ENCODE results near the gene SCAP. TPM values are rescaled to one million over a fixed set of nuclear protein-coding genes. Genes with fewer than 3 reads are reported as not detected.

SCAP gene
- total and polyA plus RNA-seq, 2 of the 13 experiments (the other 11 are each of a cell fraction or from before 2014, with no cell fraction given) = 40.4 to 53.3 TPM

GRCh38 chr3:47380601-47381316 lies 95.0 kb downstream of the SCAP start, which contains the start of gene PTPN23 (continued):
- TF ChIP-seq, protein P1, sequence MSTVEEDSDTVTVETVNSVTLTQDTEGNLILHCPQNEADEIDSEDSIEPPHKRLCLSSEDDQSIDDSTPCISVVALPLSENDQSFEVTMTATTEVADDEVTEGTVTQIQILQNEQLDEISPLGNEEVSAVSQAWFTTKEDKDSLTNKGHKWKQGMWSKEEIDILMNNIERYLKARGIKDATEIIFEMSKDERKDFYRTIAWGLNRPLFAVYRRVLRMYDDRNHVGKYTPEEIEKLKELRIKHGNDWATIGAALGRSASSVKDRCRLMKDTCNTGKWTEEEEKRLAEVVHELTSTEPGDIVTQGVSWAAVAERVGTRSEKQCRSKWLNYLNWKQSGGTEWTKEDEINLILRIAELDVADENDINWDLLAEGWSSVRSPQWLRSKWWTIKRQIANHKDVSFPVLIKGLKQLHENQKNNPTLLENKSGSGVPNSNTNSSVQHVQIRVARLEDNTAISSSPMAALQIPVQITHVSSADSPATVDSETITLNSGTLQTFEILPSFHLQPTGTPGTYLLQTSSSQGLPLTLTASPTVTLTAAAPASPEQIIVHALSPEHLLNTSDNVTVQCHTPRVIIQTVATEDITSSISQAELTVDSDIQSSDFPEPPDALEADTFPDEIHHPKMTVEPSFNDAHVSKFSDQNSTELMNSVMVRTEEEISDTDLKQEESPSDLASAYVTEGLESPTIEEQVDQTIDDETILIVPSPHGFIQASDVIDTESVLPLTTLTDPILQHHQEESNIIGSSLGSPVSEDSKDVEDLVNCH (CRISPR knock-in tag; IDR thresholded peaks at IDR 0.05) = 0 out of 2 replicates have a peak, but pooled peaks have one; percentile 62
- TF ChIP-seq ZNF678 (CRISPR knock-in tag; IDR thresholded peaks at IDR 0.05) (peak; percentile 78; the same call in 1 of the 2 replicates), ZNF335 (CRISPR knock-in tag; IDR thresholded peaks at IDR 0.05) (no peak; the same call in 1 of the 2 replicates), POLR2AphosphoS2 (IDR thresholded peaks at IDR 0.05; ENCODE audit: low read depth, low read length) (peak; percentile 51; the same call in 1 of the 2 replicates), YEATS4 (CRISPR knock-in tag; IDR thresholded peaks at IDR 0.05; ENCODE audit: borderline replicate concordance) (peak; percentile 87; the same call in 1 of the 2 replicates), ZNF296 (CRISPR knock-in tag; conservative IDR thresholded peaks at IDR 0.05) (no peak), ZNF326 (CRISPR knock-in tag; IDR thresholded peaks at IDR 0.05; ENCODE audit: borderline replicate concordance) (no peak), WIZ (CRISPR knock-in tag; IDR thresholded peaks at IDR 0.05) (peak; percentile 15; the same call in 1 of the 2 replicates), PCBP1 (IDR thresholded peaks at IDR 0.05; ENCODE audit: borderline replicate concordance, low read depth, low read length) (no peak), ZNF432 (CRISPR knock-in tag; IDR thresholded peaks at IDR 0.05; ENCODE audit: borderline replicate concordance) (no peak), MAFK (conservative IDR thresholded peaks at IDR 0.05 in 1 of 2, IDR thresholded peaks at IDR 0.05 in 1 of 2; ENCODE audit: low read length in 2 of 2) (no peak; a peak in 1 of 4 replicates), ZNF746 (CRISPR knock-in tag; IDR thresholded peaks at IDR 0.05) (no peak; the same call in 1 of the 2 replicates), ZNF3 (CRISPR knock-in tag; IDR thresholded peaks at IDR 0.05) (no peak), ZBTB7B (CRISPR knock-in tag; IDR thresholded peaks at IDR 0.05) (no peak; the same call in 1 of the 2 replicates), AGO2 (optimal IDR thresholded peaks at IDR 0.05; ENCODE audit: low read depth, low read length) (peak; percentile 87), HDAC2 (CRISPR knock-in tag; IDR thresholded peaks at IDR 0.05) (peak; percentile 65), YY1 (IDR thresholded peaks at IDR 0.05; ENCODE audit: insufficient read depth, insufficient replicate concordance, low read depth, low read length) (peak; percentile 65), ZNF510 (CRISPR knock-in tag; IDR thresholded peaks at IDR 0.05; ENCODE audit: low read depth) (peak; percentile 94; the same call in 1 of the 2 replicates), ZFP36 (IDR thresholded peaks at IDR 0.05; ENCODE audit: borderline replicate concordance, low read depth, low read length, partially characterized antibody) (no peak)
- TF ChIP-seq, protein P2, sequence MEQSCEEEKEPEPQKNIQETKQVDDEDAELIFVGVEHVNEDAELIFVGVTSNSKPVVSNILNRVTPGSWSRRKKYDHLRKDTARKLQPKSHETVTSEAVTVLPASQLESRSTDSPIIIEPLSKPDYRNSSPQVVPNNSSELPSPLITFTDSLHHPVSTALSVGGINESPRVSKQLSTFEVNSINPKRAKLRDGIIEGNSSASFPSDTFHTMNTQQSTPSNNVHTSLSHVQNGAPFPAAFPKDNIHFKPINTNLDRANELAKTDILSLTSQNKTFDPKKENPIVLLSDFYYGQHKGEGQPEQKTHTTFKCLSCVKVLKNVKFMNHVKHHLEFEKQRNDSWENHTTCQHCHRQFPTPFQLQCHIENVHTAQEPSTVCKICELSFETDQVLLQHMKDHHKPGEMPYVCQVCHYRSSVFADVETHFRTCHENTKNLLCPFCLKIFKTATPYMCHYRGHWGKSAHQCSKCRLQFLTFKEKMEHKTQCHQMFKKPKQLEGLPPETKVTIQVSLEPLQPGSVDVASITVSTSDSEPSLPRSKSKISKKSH (CRISPR knock-in tag; IDR thresholded peaks at IDR 0.05; ENCODE audit: borderline replicate concordance) = no peak
- TF ChIP-seq, protein P3, sequence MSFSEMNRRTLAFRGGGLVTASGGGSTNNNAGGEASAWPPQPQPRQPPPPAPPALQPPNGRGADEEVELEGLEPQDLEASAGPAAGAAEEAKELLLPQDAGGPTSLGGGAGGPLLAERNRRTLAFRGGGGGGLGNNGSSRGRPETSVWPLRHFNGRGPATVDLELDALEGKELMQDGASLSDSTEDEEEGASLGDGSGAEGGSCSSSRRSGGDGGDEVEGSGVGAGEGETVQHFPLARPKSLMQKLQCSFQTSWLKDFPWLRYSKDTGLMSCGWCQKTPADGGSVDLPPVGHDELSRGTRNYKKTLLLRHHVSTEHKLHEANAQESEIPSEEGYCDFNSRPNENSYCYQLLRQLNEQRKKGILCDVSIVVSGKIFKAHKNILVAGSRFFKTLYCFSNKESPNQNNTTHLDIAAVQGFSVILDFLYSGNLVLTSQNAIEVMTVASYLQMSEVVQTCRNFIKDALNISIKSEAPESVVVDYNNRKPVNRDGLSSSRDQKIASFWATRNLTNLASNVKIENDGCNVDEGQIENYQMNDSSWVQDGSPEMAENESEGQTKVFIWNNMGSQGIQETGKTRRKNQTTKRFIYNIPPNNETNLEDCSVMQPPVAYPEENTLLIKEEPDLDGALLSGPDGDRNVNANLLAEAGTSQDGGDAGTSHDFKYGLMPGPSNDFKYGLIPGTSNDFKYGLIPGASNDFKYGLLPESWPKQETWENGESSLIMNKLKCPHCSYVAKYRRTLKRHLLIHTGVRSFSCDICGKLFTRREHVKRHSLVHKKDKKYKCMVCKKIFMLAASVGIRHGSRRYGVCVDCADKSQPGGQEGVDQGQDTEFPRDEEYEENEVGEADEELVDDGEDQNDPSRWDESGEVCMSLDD (CRISPR knock-in tag; IDR thresholded peaks at IDR 0.05; ENCODE audit: borderline replicate concordance) = no peak

Data from HepG2 (cell line).